ENCODE data around the gene PSTK.
A peak's percentile ranks its signal among the peaks of the same experiment; 100 is the strongest.

Gene PSTK

GRCh38 chr10:122992031-122992585 lies 11.9 kb downstream of the PSTK start:
- DNase-seq (ENCODE audit: low read depth in 2 of 2), result no peak

GRCh38 chr10:122993797-122994336 lies 13.7 kb downstream of the PSTK start:
- DNase-seq (ENCODE audit: low read depth in 2 of 2), result no peak

GRCh38 chr10:122995936-122996335 lies 15.7 kb downstream of the PSTK start:
- DNase-seq (ENCODE audit: low read depth in 2 of 2), result no peak

GRCh38 chr10:122997864-122998263 lies 17.7 kb downstream of the PSTK start:
- DNase-seq (ENCODE audit: low read depth in 2 of 2), result no peak

GRCh38 chr10:122998360-122998917 lies 18.2 kb downstream of the PSTK start:
- DNase-seq (ENCODE audit: low read depth in 2 of 2), result no peak

- DNase-seq (ENCODE audit: low read depth in 2 of 2), result no peak
These were observed 18.7 kb downstream of the PSTK start for GRCh38 chr10:122998934-122999333.

GRCh38 chr10:122999347-122999746 lies 19.1 kb downstream of the PSTK start:
- no peak for DNase-seq (ENCODE audit: low read depth in 2 of 2)

GRCh38 chr10:123000155-123000554 lies 20.0 kb downstream of the PSTK start:
- DNase-seq (ENCODE audit: low read depth in 2 of 2), result no peak

GRCh38 chr10:123001370-123001769 lies 21.2 kb downstream of the PSTK start:
- no peak for DNase-seq (ENCODE audit: low read depth in 2 of 2)

GRCh38 chr10:123004298-123004697 lies 24.1 kb downstream of the PSTK start:
- no peak for DNase-seq (ENCODE audit: low read depth in 2 of 2)

GRCh38 chr10:123007558-123008354 lies 27.6 kb downstream of the PSTK start:
- DNase-seq (ENCODE audit: low read depth in 2 of 2), result peak in 1 of 2 donors; percentile 2

- peak; percentile 86 to 94 for DNase-seq (ENCODE audit: low read depth in 2 of 2)
These were observed 28.3 kb downstream of the PSTK start, which contains the start of the genes ACADSB and IKZF5 for GRCh38 chr10:123008355-123009104. Gene ACADSB, plus strand, starts transcription at chr10:123009006. Its CDS starts 24 bp downstream, at chr10:123009030. Gene IKZF5, minus strand, starts transcription at chr10:123008795. Its CDS starts 10,170 bp downstream, at chr10:122998625.

- no peak for DNase-seq (ENCODE audit: low read depth in 2 of 2)
These were observed 29.1 kb downstream of the PSTK start for GRCh38 chr10:123009105-123009820.

- no peak for DNase-seq (ENCODE audit: low read depth in 2 of 2)
These were observed 31.8 kb downstream of the PSTK start for GRCh38 chr10:123011987-123012386.

- no peak for DNase-seq (ENCODE audit: low read depth in 2 of 2)
These were observed 33.5 kb downstream of the PSTK start for GRCh38 chr10:123013456-123014419.

- no peak for DNase-seq (ENCODE audit: low read depth in 2 of 2)
These were observed 34.6 kb downstream of the PSTK start for GRCh38 chr10:123014772-123015171.

- no peak for DNase-seq (ENCODE audit: low read depth in 2 of 2)
These were observed 36.0 kb downstream of the PSTK start for GRCh38 chr10:123016228-123016627.

- DNase-seq (ENCODE audit: low read depth in 2 of 2), result no peak
These were observed 37.4 kb downstream of the PSTK start for GRCh38 chr10:123017421-123018165.

- DNase-seq (ENCODE audit: low read depth in 2 of 2), result no peak
These were observed 38.3 kb downstream of the PSTK start for GRCh38 chr10:123018531-123018930.

Measured in stimulated activated CD4-positive, alpha-beta T cell treated with anti-CD3 and anti-CD28 coated beads, Interleukin-1b, Interleukin-23, amount 100 ng/mL, for 1 hour (primary cell).